ENCODE data around the gene DEPP1.

The DEPP1 gene

GRCh38 chr10:44993922-44994751 lies 15.5 kb upstream of the DEPP1 start:
- Histone ChIP-seq H3K36me3 (ENCODE audit: control insufficient read depth in 5 of 5, insufficient read depth in 5 of 5, low read length in 5 of 5) (peaks cover 0 to 47% (median 33%) of the 10 kb centered on the region in 5 donors), H3K4me1 (ENCODE audit: control insufficient read depth in 5 of 5, insufficient read depth in 5 of 5, low read length in 5 of 5) (peaks cover 43 to 96% (median 84%) of the 10 kb centered on the region in 5 donors), H3K27ac (ENCODE audit: low read depth, low read length) (peak overlapping the region; percentile 99), H3K4me3 (ENCODE audit: low read depth in 1 of 5, low read length in 5 of 5) (peak overlapping the region in 2 of 5 donors; percentile 9 to 12), H3K9ac (ENCODE audit: low read length in 5 of 5) (peak overlapping the region in 3 of 5 donors; percentile 16 to 72 (median 45)), H3K9me3 (ENCODE audit: control insufficient read depth in 5 of 5, low read length in 5 of 5) (no peaks in the 10 kb centered on the region), H3K27me3 (ENCODE audit: control insufficient read depth in 5 of 5, insufficient read depth in 4 of 5, low read length in 5 of 5) (no peaks in the 10 kb centered on the region)

- Histone ChIP-seq H3K4me1 (ENCODE audit: control insufficient read depth in 5 of 5, insufficient read depth in 5 of 5, low read length in 5 of 5) (peaks cover 43 to 90% (median 79%) of the 10 kb centered on the region in 5 donors), H3K36me3 (ENCODE audit: control insufficient read depth in 5 of 5, insufficient read depth in 5 of 5, low read length in 5 of 5) (peaks cover 0 to 55% (median 39%) of the 10 kb centered on the region in 5 donors), H3K27ac (ENCODE audit: low read depth, low read length) (peak overlapping the region; percentile 99), H3K4me3 (ENCODE audit: low read depth in 1 of 5, low read length in 5 of 5) (peak overlapping the region in 3 of 5 donors; percentile 9 to 22 (median 12)), H3K9ac (ENCODE audit: low read length in 5 of 5) (peak overlapping the region in 4 of 5 donors; percentile 2 to 45 (median 30)), H3K9me3 (ENCODE audit: control insufficient read depth in 5 of 5, low read length in 5 of 5) (no peaks in the 10 kb centered on the region), H3K27me3 (ENCODE audit: control insufficient read depth in 5 of 5, insufficient read depth in 4 of 5, low read length in 5 of 5) (no peaks in the 10 kb centered on the region)
These were observed 14.8 kb upstream of the DEPP1 start for GRCh38 chr10:44993226-44993921.

GRCh38 chr10:44992732-44993225 lies 14.2 kb upstream of the DEPP1 start:
- Histone ChIP-seq H3K4me1 (ENCODE audit: control insufficient read depth in 5 of 5, insufficient read depth in 5 of 5, low read length in 5 of 5) (peaks cover 39 to 84% (median 73%) of the 10 kb centered on the region in 5 donors), H3K36me3 (ENCODE audit: control insufficient read depth in 5 of 5, insufficient read depth in 5 of 5, low read length in 5 of 5) (peaks cover 0 to 60% (median 40%) of the 10 kb centered on the region in 5 donors), H3K9me3 (ENCODE audit: control insufficient read depth in 5 of 5, low read length in 5 of 5) (no peaks in the 10 kb centered on the region), H3K9ac (ENCODE audit: low read length in 5 of 5) (peak overlapping the region in 1 of 5 donors; percentile 17), H3K4me3 (ENCODE audit: low read depth in 1 of 5, low read length in 5 of 5) (no peak overlapping the region), H3K27ac (ENCODE audit: low read depth, low read length) (peak overlapping the region; percentile 99), H3K27me3 (ENCODE audit: control insufficient read depth in 5 of 5, insufficient read depth in 4 of 5, low read length in 5 of 5) (no peaks in the 10 kb centered on the region)

GRCh38 chr10:44992070-44992731 lies 13.6 kb upstream of the DEPP1 start:
- Histone ChIP-seq H3K36me3 (ENCODE audit: control insufficient read depth in 5 of 5, insufficient read depth in 5 of 5, low read length in 5 of 5) (peaks cover 0 to 60% (median 40%) of the 10 kb centered on the region in 5 donors), H3K4me1 (ENCODE audit: control insufficient read depth in 5 of 5, insufficient read depth in 5 of 5, low read length in 5 of 5) (peaks cover 35 to 78% (median 73%) of the 10 kb centered on the region in 5 donors), H3K27ac (ENCODE audit: low read depth, low read length) (peak overlapping the region; percentile 74), H3K27me3 (ENCODE audit: control insufficient read depth in 5 of 5, insufficient read depth in 4 of 5, low read length in 5 of 5) (no peaks in the 10 kb centered on the region), H3K9ac (ENCODE audit: low read length in 5 of 5) (peak overlapping the region in 2 of 5 donors; percentile 17 to 48), H3K4me3 (ENCODE audit: low read depth in 1 of 5, low read length in 5 of 5) (no peak overlapping the region), H3K9me3 (ENCODE audit: control insufficient read depth in 5 of 5, low read length in 5 of 5) (no peaks in the 10 kb centered on the region)

- peak overlapping the region; percentile 74 for H3K27ac ChIP-seq (ENCODE audit: low read depth, low read length)
- no peak overlapping the region for H3K4me3 ChIP-seq (ENCODE audit: low read depth in 1 of 5, low read length in 5 of 5)
- no peaks in the 10 kb centered on the region for H3K9me3 ChIP-seq (ENCODE audit: control insufficient read depth in 5 of 5, low read length in 5 of 5)
- peaks cover 0 to 60% (median 40%) of the 10 kb centered on the region in 5 donors for H3K36me3 ChIP-seq (ENCODE audit: control insufficient read depth in 5 of 5, insufficient read depth in 5 of 5, low read length in 5 of 5)
- no peak overlapping the region for H3K9ac ChIP-seq (ENCODE audit: low read length in 5 of 5)
- no peaks in the 10 kb centered on the region for H3K27me3 ChIP-seq (ENCODE audit: control insufficient read depth in 5 of 5, insufficient read depth in 4 of 5, low read length in 5 of 5)
- H3K4me1 ChIP-seq (ENCODE audit: control insufficient read depth in 5 of 5, insufficient read depth in 5 of 5, low read length in 5 of 5) = peaks cover 31 to 75% (median 73%) of the 10 kb centered on the region in 5 donors
These were observed 13.0 kb upstream of the DEPP1 start for GRCh38 chr10:44991571-44991970.

- Histone ChIP-seq H3K9ac (ENCODE audit: low read length in 5 of 5) (no peak overlapping the region), H3K9me3 (ENCODE audit: control insufficient read depth in 5 of 5, low read length in 5 of 5) (no peaks in the 10 kb centered on the region), H3K36me3 (ENCODE audit: control insufficient read depth in 5 of 5, insufficient read depth in 5 of 5, low read length in 5 of 5) (peaks cover 0 to 66% (median 40%) of the 10 kb centered on the region in 5 donors), H3K27me3 (ENCODE audit: control insufficient read depth in 5 of 5, insufficient read depth in 4 of 5, low read length in 5 of 5) (no peaks in the 10 kb centered on the region), H3K27ac (ENCODE audit: low read depth, low read length) (no peak overlapping the region), H3K4me3 (ENCODE audit: low read depth in 1 of 5, low read length in 5 of 5) (no peak overlapping the region), H3K4me1 (ENCODE audit: control insufficient read depth in 5 of 5, insufficient read depth in 5 of 5, low read length in 5 of 5) (peaks cover 30 to 75% (median 73%) of the 10 kb centered on the region in 5 donors)
These were observed 12.4 kb upstream of the DEPP1 start for GRCh38 chr10:44990965-44991364.

GRCh38 chr10:44990302-44990655 lies 11.7 kb upstream of the DEPP1 start:
- Histone ChIP-seq H3K27ac (ENCODE audit: low read depth, low read length) (no peak overlapping the region), H3K9me3 (ENCODE audit: control insufficient read depth in 5 of 5, low read length in 5 of 5) (no peaks in the 10 kb centered on the region), H3K4me3 (ENCODE audit: low read depth in 1 of 5, low read length in 5 of 5) (no peak overlapping the region)

GRCh38 chr10:44989597-44990301 lies 11.1 kb upstream of the DEPP1 start:
- Histone ChIP-seq H3K9ac (ENCODE audit: low read length in 5 of 5) (no peak overlapping the region), H3K27me3 (ENCODE audit: control insufficient read depth in 5 of 5, insufficient read depth in 4 of 5, low read length in 5 of 5) (no peaks in the 10 kb centered on the region), H3K36me3 (ENCODE audit: control insufficient read depth in 5 of 5, insufficient read depth in 5 of 5, low read length in 5 of 5) (peaks cover 0 to 77% (median 48%) of the 10 kb centered on the region in 5 donors), H3K27ac (ENCODE audit: low read depth, low read length) (no peak overlapping the region), H3K4me1 (ENCODE audit: control insufficient read depth in 5 of 5, insufficient read depth in 5 of 5, low read length in 5 of 5) (peaks cover 23 to 74% (median 70%) of the 10 kb centered on the region in 5 donors), H3K4me3 (ENCODE audit: low read depth in 1 of 5, low read length in 5 of 5) (no peak overlapping the region), H3K9me3 (ENCODE audit: control insufficient read depth in 5 of 5, low read length in 5 of 5) (no peaks in the 10 kb centered on the region)

More at GRCh38 chr10:44990302-44990655, 11.7 kb upstream of the DEPP1 start:
- Histone ChIP-seq H3K27me3 (ENCODE audit: control insufficient read depth in 5 of 5, insufficient read depth in 4 of 5, low read length in 5 of 5) (no peaks in the 10 kb centered on the region), H3K36me3 (ENCODE audit: control insufficient read depth in 5 of 5, insufficient read depth in 5 of 5, low read length in 5 of 5) (peaks cover 0 to 72% (median 42%) of the 10 kb centered on the region in 5 donors), H3K9ac (ENCODE audit: low read length in 5 of 5) (no peak overlapping the region), H3K4me1 (ENCODE audit: control insufficient read depth in 5 of 5, insufficient read depth in 5 of 5, low read length in 5 of 5) (peaks cover 28 to 75% (median 72%) of the 10 kb centered on the region in 5 donors)

GRCh38 chr10:44988957-44989585 lies 10.5 kb upstream of the DEPP1 start:
- peaks cover 19 to 71% (median 64%) of the 10 kb centered on the region in 5 donors for H3K4me1 ChIP-seq (ENCODE audit: control insufficient read depth in 5 of 5, insufficient read depth in 5 of 5, low read length in 5 of 5)
- H3K9me3 ChIP-seq (ENCODE audit: control insufficient read depth in 5 of 5, low read length in 5 of 5) = no peaks in the 10 kb centered on the region
- H3K27ac ChIP-seq (ENCODE audit: low read depth, low read length) = no peak overlapping the region
- no peaks in the 10 kb centered on the region for H3K27me3 ChIP-seq (ENCODE audit: control insufficient read depth in 5 of 5, insufficient read depth in 4 of 5, low read length in 5 of 5)
- no peak overlapping the region for H3K4me3 ChIP-seq (ENCODE audit: low read depth in 1 of 5, low read length in 5 of 5)
- H3K9ac ChIP-seq (ENCODE audit: low read length in 5 of 5) = no peak overlapping the region
- peaks cover 0 to 84% (median 55%) of the 10 kb centered on the region in 5 donors for H3K36me3 ChIP-seq (ENCODE audit: control insufficient read depth in 5 of 5, insufficient read depth in 5 of 5, low read length in 5 of 5)

Data from subcutaneous abdominal adipose tissue (tissue), 5 donors.